Astrocyte (in vitro differentiated cells and primary cell): ENCODE data around the gene VARS1.

Experiments
- CTCF ChIP-seq: IDR thresholded peaks from 2 replicates; pipeline ENCODE4 v1.5.1; 2011; ENCODE audit warnings: low read depth, mild to moderate bottlenecking, inconsistent platforms, low read length, moderate library complexity; ENCODE audit not compliant: insufficient read depth
- EZH2 ChIP-seq: IDR thresholded peaks from 2 replicates; pipeline ENCODE4 v1.6.1; 2012; ENCODE audit warnings: mild to moderate bottlenecking, low read length, inconsistent platforms; ENCODE audit not compliant: insufficient read depth

GRCh38 chr6:31834367-31835250 lies 39.1 kb upstream of the VARS1 start:
- TF ChIP-seq CTCF, result no peak
- TF ChIP-seq EZH2, result no peak
